Activated T-helper 1 cell treated with Interleukin-2 at 50 U/mL for 16 hours (primary cell): ENCODE data around the gene POLR3GL.
"Not testable (repeated sequence)": the region's sequence is repeated elsewhere in the genome, so short reads cannot be mapped to it uniquely, and the experiment has no call there.

Experiments
- DNase-seq: peaks from one replicate; pipeline ENCODE4 v3.0.0-alpha.2; 2020; ENCODE audit warnings: low read depth

POLR3GL gene, protein sequence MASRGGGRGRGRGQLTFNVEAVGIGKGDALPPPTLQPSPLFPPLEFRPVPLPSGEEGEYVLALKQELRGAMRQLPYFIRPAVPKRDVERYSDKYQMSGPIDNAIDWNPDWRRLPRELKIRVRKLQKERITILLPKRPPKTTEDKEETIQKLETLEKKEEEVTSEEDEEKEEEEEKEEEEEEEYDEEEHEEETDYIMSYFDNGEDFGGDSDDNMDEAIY

DNA sequence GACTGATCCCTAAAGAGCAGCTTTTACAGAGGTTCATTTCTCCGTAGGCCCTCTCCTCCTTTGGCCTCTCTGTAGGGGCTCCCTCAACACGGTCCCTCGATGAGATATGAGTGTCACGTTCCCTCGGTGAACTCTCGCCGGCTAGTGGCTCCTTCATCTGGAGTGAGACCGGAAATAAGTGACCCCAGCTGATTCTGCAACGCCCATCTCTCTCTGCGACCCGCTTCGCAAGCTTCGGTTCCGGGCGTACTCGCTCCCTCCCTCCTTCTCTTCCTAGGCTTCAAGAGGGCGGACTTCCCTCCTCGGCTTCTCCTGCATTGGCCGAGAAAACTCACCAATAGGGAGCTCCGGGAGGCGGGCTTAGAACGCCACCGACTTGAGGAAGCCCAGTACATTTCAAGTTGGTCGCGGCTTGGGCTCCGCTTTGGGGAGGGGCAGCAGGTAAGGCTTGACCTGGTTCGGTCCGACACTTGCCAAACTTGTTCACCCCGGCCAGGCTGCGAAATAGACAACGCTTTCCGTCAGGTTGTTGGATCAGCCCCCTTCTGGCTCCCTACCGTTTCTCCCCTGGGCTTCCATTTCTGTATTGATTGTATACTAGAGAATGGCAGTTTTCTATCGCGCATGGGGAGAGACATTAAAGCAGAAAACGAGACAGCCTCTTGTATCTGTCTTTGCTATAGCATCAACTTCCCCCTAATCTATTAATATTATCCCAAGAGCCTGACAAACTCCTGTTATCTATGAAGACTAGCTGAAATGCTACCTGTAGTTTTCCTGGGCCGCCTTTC is at the start of gene POLR3GL, which contains the start of gene ANKRD34A:
TSS of gene POLR3GL (plus strand) at position 363 of the 791 bp plus-strand sequence. CDS start 10,176 bp downstream, outside the sequence.
TSS of gene ANKRD34A (minus strand) at position 248 of the 791 bp plus-strand sequence. CDS start 2,816 bp downstream, outside the sequence.
- peak; percentile 80 for DNase-seq

DNA sequence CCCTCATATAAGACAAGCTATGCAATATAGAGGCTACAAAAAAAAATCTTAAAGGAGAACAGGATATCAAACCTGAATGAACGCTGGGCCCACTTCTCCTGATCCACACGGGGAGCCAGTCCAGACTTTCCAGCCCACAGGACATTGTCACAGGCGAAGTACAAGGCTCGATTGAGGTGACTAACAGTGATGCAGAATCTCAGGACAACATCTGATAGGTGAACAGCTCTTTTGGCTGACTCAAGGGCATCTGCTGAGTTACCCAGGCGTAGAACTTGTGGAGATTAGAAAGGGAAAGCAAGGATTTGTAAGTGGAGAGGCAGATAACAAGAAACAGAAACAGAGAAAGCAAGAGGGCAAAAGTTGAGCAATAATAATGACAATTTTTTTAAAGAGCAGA is 47.7 kb upstream of the POLR3GL start:
- DNase-seq = no peak

DNA sequence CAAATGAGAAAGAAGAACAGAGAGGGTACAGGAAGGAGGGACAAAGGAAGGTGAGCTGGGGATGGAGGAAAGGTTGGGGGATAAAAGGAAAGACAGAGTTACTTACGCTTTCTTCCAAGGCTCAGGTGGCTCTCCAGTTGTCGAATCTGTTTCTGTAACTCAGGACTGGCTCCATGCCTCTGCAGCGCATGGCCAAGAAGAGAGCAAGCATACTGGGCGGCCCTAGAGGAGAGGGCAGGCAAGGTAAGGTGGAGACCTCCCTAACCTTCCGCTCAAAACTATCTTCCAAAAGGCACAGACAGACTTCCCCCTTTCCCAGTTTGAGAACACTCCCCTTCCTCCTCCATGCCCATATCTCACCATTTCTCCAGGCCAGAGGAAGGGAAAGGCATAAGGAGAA is 46.9 kb upstream of the POLR3GL start:
- no peak for DNase-seq

DNA sequence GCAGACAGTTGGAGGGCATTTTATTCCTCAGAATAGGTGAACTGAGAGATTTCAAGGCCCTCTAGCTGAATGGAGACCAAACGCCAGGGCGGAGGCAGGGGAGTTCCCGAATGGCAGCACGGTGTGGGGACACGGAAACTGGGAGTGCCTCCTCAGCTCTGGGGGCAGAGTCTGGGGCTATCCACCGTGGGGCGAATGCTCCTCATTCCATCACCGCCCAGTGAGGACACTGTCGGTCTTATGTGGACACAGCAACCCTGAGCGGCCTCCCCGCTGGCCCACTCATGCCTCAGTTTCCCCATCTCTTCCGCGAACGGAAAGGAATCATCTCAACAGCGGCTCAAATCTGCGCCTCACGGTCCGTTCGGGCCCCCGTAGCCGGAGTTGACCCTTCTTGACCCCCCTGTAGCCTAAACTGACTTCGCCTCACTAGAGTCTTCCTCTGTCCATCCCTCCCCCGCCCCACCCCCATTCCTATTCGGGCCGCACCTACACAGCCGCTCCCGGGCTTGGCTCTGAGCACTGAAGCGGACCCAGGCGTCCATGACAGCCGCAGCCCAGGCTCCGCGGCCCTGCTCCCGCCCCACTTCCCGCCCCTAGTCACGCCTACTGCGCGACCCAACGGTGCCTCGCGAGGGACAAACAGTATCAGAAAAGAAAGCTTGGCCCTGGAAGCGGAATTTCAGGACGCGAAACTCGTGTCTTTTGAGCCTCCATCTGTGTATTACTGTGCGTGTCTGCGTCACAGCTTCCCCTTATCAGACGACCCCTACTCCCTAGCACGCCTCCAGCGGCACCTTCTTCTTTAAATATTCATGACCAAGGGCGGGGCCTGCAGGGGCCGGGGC is 46.1 kb upstream of the POLR3GL start, which contains the start of gene PEX11B:
TSS of gene PEX11B (minus strand) at position 574 of the 848 bp plus-strand sequence. CDS start at position 545, 29 bp downstream.
- peak; percentile 87 for DNase-seq

DNA sequence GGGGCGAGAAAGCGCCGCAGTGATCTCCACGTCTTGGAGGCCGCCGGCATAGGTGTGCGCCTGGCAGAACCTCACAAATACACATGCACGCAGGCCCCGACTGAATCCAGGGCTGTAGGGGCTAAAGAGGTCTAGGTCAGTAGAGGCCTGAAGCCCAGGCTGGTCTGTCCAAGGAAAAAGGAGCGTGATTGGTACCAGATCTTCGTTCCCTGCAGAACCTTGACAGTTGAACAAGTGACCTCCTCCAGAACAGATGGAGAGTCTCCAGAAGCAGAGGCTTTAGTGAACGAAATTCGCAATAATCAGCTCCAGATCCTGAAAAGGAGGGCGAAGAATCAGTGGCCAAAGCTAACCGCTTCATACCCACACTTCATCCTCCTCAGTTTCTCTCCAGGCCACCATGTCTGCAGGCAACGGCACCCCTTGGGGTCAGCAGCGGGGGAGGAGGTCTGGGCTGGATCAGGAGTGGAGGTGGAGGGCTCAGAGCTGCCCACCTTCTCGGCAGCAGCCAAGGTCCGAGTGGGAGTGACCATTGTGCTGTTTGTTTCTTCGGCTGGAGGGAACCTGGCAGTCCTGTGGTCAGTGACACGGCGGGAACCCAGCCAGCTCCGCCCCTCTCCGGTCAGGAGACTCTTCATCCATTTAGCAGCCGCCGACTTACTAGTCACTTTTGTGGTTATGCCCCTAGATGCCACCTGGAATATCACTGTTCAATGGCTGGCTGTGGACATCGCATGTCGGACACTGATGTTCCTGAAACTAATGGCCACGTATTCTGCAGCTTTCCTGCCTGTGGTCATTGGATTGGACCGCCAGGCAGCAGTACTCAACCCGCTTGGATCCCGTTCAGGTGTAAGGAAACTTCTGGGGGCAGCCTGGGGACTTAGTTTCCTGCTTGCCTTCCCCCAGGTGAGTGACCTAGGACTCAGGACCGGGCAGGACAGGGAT is 45.2 kb upstream of the POLR3GL start:
- no peak for DNase-seq

DNA sequence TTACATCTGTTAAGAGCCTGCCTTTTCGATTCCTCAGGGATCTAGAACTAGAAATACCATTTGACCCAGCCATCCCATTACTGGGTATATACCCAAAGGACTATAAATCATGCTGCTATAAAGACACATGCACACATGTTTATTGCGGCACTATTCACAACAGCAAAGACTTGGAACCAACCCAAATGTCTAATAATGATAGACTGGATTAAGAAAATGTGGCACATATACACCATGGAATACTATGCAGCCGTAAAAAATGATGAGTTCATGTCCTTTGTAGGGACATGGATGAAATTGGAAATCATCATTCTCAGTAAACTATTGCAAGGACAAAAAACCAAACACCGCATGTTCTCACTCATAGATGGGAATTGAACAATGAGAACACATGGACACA is 44.2 kb upstream of the POLR3GL start:
- DNase-seq = not testable (repeated sequence)

DNA sequence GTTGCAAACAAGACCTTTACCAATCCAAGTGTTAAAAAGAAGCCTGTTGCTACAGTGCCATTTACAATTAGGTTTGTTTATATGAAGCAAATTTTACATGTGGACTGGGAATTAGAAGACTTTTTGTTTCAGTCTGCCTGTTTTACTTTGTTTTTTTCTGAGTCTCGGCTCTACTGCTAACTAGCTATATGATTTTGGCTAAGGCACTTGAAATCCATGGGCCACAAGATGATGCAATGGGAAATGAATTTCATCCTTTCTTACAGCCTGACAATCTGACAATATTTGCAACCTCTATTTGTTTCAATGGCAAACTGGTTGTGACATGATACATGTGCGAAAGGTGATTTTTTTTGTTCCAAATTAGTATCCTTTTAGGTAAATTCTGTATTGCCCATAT is 42.2 kb upstream of the POLR3GL start:
- no peak for DNase-seq

DNA sequence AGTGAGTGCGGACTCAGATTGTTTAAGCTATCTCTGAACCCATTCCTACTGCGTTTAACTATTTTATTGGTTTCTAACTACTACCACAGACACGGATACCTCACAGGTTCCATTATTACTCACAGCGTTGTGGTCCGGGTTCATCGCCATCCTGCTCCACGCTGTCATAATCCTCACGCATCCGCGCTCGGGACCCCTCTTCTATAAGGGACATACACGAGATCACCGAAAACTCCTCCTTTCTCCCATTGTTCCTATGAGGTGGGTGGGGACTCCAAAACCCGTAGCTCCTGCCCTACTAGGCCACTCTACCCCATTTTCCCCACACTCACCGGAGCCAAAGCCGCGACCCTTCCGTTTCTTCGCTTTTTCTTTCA is 37.8 kb upstream of the POLR3GL start:
- no peak for DNase-seq

DNA sequence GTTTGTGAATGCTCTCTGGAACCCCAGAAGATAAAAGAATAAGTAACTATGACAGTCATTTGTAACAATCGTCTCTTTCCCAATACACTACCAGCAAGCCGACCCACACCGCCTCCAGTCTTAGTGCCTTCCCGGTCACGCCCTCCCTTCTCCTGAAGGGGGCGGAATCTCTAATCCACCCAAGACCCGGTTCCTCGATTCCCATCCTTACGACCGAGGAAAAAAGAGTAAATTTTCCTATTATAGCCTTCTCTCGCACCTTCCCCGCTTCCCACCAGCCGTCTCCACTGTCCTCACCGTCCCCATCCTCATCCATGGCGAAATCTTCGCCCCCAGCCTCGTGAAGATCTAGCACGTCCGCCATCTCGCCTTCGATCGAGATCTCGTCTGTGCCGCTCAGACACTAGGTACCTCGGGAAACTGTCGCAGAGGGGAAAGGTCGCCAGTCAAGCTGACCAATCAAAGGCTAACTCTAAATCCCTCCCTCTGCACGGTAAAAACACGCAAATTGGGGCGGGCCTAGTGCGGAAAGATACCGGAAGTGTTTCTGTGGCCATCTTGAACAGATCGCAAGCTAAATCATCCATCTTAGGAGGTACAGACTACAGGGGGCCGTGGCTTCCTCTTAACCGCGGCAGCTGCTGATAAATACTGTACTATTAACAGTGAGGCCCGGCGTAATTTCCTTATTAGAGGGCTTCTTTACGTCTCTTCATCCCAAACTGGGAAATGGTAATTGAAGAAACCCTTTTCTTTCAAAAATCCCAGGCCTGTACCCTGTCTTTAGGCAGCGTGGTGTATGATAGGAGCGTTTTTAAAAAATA is 37.2 kb upstream of the POLR3GL start, which contains the start of gene RBM8A:
TSS of gene RBM8A (minus strand) at position 422 of the 824 bp plus-strand sequence. CDS start at position 364, 58 bp downstream.
- DNase-seq = peak; percentile 86

DNA sequence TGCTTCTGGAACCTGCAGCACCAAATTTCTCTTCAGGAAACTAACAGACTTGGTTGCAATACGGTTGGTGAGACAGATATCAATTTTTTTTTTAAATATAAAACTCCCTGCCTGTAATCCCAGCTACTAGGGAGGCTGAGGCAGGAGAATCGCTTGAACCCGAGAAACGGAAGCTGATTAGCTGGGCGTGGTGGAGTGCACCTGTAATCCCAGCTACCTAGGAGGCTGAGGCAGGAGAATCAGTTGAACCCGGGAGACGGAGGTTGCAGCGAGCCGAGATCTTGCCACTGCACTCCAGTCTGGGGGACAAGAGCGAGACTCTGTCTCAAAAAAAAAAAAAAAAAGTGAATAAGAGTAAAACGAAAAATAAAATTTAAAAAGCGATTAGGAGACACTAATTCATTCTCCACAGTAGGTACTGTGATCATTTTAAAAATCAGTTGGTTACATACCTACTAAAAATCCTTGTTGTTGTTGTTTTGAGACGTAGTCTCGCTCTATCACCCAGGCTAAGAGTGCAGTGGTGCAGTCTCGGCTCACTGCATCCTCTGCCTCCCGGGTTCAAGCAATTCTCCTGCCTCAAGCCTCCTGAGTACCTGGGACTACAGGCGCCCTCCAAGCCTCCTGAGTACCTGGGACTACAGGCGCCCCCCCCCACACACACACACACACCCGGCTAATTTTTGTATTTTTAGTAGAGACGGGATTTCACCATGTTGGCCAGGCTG is 36.4 kb upstream of the POLR3GL start:
- no peak for DNase-seq

DNA sequence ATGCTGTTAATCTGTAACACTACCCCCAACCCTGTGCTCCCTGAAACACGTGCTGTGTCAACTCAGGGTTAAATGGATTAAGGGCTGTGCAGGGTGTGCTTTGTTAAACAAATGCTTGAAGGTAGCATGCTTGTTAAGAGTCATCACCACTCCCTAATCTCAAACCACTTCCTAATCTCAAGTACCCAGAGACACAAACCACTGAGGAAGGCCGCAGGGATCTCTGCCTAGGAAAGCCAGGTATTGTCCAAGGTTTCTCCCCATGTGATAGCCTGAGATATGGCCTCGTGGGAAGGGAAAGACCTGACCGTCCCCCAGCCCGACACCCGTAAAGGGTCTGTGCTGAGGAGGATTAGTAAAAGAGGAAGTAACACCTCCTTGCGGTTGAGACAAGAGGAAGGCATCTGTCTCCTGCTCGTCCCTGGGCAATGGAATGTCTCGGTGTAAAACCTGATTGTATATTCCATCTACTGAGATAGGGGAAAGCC is 31.9 kb upstream of the POLR3GL start:
- DNase-seq = not testable (repeated sequence)

DNA sequence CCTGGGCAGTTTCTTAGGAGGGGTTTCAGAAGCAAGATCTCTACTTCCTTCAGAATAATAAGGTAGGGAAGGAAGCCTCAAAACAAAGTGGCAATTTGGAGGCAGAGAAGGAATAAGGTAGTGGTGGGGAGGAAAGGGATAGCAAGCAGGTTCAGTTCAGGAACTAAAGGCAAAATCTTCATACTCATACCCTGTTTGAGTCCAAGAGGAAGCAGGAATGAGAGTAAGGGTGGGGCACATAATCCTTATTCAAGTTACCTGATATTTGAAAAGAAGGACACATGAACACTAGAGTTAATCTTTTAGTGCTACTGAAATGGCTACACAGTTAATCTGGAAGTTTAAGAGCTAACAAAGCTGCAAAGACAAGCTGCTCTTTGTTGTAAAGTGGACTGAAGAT is 28.8 kb upstream of the POLR3GL start:
- no peak for DNase-seq

DNA sequence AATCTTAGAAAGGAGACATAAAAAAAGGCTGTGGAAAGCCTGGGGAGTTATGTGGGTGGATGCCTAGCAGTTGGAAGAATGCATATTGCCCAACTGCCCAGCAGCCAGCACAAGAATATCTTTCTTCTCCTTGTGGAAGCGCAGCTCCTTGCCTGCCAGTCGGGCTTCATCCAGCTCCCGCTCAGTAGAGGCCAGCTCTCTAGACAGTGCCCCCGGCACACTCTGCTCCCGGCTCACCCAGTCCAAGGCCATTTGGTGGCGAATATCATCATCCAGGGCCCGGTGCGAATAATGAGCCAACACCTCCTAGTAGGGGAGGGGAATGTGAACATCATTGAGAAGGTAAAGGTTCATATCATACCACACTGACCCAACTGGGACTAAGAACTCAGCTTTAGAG is 28.2 kb upstream of the POLR3GL start:
- no peak for DNase-seq

DNA sequence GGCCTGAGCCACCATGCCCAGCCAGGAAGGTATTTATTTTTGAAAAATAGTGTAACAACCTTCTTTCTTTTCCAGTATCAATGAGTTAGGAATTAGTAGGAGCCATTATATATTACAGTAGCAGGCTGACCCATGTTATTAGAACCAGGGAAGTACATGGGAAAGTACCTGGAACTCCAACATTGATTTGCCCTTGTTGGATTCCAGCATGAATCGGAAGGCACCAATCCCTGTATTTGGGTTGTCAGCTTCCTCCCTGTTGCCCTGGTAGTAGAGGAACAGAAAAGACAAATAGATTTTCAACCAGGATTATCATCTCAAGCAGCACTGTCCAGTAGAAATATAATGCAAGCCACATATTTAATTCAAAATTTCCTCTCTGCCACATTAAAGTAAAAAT is 27.1 kb upstream of the POLR3GL start:
- no peak for DNase-seq

DNA sequence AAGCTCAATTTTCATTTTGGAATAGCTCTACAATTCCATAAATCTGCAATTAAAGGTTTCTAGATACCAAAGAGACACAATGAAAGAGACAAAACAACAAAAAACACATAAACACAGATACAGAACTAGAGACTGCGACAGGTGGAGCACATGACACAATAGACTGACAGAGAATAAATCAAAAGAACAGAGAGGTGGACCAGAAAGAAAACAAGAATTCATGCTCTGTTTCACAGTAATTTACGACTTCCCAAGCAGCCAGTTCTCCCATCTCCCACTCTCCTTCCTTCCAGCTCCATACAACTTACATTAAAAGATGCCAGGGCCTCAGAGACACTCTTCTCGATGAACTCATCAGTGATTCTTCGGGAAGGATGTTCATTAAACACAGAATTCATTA is 22.1 kb upstream of the POLR3GL start:
- no peak for DNase-seq

DNA sequence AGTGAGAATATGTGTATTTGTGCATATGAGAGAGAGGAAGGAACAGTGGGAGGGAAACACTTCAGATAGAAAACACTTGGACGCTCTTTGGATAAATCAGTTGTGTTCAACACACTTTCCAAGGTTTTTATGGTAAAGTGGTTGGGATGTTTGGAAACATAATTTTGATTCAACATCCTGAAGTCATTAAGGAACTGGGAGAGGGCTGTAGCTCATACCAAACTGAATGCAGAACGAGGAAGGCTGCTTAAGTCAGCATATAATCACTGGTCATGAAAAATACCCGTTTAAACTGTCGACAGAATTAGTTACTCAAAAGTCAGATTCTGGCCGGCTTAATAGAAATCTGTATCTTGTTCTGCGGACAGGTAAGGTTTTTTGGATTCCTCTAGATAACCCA is 21.6 kb upstream of the POLR3GL start:
- DNase-seq = no peak

DNA sequence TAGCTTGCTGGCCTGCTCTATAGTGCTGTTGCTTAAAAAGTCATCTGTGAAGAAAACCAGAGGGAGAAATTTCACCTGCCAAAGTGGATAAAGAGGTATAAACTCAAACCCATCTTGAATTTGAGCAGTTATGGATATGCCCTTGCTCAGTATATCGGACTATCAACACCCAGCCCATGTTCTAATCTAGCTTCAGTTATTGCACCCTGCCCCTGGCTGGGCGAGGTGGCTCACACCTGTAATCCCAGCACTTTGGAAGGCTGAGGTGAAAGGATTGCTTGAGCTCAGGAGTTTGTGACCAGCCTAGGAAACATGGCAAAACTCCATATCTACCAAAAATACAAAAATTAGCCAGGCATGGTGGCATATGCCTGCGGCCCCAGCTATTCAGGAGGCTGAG is 20.0 kb upstream of the POLR3GL start:
- DNase-seq = no peak

DNA sequence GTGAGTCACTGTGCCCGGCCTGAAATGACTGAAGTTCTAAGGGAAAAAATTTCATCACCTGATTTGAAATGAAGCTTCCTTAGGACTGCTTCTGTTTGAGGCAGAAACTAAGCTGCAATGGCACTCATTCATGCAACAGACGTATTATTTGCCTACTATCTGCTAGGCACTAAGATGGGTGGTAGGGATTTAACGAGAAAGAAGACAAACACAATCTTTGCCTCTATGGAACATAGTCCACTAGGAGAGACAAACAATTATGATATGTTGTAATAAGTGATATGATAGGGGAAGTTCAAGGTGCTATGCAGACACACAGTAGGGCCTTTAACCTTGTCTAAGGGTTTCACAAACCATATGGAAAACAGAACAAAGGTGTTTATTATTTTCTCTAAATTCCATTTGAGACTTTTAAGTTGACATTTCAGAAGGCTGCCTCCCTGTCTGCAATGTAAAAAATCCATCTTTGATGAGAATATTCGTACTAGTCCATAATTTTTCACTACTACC is 18.0 kb upstream of the POLR3GL start:
- no peak for DNase-seq

DNA sequence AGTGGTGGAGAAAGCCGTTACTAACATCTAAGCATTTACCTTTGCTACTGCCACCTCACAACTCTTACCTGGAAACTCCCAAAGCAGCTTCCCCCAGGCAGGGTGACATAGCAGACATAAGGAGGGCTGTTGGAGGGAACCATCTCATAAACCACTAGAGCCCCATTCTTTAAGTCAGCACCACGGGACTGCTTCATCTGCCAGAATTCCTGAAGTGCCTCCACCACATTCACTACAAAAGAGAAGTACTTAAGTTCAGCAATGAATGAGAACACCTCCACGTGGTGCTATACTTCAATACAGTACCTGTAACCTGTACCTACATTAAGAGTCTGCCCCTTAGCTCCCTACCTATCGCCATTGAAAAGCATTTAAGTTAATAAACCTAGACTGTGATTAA is 16.9 kb upstream of the POLR3GL start:
- DNase-seq = no peak
